Measurements from ENCODE around the gene STAC2.
A peak's percentile ranks its signal among the peaks of the same experiment; 100 is the strongest.
"Not testable (repeated sequence)": the region's sequence is repeated elsewhere in the genome, so short reads cannot be mapped to it uniquely, and the experiment has no call there.

Gene STAC2

DNA sequence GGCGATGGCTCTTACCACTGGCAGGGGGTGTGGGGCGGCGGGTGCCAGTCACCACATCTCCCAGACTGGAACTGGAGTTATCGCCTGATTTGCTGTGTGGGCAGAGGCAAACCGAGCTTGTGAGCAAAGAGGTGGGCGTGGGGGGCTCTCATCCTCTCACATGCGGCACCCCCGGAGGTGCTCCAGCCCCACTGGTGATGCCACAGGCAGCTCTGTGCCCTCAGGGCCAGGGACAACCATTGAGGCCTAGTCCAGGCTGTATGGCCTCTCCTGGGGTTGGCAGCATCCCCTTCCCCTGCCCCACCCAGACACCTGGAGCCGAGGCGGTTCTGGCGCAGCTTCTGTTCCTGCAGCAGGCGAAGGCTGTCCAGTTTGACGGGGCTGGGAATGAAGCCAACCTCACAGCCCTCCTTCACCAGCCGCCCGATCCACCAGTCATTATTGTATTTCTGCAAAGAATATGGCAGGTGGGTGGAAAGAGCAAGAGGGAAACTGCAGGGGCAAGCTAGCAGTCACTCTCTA, 39.2 kb downstream of the STAC2 start:
- peak; percentile 30 for DNase-seq

- no peak for DNase-seq
These were observed 42.0 kb downstream of the STAC2 start for GRCh38 chr17:39183720-39184119.

DNA sequence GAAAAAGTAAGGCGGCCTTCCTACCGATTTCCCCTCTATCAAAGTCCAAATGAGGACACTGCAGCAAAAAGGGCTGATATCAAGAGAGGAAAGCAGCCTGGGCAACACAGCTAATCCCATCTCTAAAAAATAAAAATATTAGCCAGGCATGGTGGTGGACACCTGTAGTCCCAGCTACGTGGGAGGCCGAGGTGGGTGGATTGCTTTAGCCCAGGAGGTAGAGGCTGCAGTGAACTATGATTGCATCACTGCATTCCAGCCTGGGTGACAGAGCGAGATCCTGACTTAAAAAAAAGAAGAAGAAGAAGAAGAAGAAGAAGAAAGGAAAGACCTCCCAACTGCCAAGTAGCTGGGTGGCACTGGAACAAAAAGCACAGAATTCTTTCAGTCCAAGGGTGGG, 42.7 kb downstream of the STAC2 start:
- no peak for DNase-seq

DNA sequence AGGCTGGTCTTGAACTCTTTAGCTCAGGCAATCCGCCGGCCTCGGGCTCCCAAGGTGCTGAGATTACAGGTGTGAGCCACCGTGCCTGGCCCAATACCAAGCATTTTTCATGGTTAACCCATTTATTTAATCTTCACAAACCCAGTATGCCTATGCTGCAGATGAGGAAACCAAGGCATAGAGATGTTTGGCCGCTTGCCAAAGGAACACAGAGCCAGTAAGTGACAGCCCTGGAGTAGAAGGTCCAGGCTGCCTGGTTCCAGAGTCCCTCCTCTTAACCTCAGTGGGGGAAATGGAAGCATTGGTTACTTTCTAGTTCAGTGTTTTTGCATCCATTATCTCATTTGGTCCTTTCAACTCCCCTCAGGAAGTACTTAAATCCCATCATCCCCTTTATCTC, 44.4 kb downstream of the STAC2 start:
- DNase-seq: no peak

GRCh38 chr17:39178536-39178935, 47.2 kb downstream of the STAC2 start:
- no peak for DNase-seq

- DNase-seq: no peak
These were observed 48.5 kb downstream of the STAC2 start for GRCh38 chr17:39177256-39177655.

DNA sequence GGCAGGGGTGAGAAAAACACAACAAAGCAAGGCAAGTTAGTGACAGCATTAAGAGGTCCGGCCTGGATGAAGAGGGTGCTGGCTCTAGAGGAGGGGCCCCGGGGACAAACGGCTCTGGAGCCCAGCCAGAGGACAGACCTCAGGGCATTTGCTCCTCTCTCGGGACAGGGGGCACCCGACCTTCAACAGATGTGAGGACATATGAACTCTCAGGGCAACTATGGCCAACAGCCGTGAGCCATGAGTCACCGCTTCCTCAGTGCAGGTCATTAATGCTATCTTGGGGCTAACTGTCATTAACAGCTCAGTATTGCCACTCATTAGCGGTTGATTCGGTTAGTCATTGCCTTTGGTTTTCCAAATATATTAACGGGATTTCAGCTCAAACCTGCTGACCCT, 50.1 kb downstream of the STAC2 start:
- DNase-seq: no peak

DNA sequence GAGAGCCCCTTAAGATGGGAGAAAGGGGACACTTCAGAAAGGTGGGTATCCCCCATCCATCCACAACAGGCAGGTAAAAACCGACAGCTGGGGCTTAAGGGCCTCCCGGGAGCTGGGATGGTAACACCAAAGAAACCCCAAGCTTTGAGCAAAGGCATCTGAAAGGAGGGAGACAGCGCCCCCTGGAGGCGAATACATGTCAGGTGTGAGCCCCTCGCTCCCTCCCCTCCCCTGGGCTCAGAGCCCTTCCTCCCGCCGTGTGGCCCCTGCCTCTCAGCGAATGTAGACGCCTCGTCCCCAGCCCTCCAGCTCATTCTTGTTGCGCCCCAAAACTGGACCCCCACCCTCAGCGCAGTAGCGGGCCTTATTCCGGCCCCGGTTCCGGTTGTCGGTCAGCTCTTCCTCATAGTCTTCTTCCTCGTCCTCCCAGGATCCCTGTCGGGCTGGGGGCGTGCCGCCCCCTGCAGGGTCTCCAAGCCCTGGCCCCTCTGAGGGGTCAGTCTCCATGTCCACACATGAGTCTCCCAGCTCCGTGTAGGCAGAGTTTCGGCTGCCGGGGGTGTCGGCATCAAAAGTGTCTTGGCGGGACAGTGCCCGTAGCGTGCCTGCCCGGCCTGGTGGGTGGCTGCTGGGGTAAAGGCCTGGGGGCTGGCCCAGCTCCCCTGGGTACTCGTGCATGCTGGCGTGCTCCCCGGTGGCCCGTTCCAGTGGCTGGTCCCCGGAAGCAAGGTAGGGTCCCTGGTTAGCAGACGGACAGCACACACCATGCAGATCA, 50.6 kb downstream of the STAC2 start:
- DNase-seq: peak; percentile 70

- DNase-seq: no peak
These were observed 52.0 kb downstream of the STAC2 start for GRCh38 chr17:39173526-39174274.

DNA sequence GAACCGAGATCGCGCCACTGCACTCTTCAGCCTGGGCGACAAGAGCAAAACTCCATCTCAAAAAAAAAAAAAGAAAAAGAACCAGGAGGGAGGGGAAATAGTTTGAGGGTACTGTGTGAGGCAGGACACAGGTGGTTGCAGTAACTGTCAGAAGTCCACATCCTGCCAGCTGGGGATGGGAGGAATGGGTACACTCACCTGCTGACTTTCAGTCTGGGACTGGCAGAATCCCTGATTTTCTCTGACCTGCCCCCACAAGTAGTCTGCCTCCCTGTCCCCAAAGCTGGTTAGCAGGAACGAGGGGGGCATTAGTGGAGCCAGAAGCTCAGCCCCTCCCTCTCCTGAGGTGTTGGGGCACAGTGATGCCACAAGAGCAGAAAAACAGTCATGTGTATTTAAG, 52.7 kb downstream of the STAC2 start:
- DNase-seq: no peak

GRCh38 chr17:39171933-39172332, 53.8 kb downstream of the STAC2 start:
- DNase-seq: no peak

DNA sequence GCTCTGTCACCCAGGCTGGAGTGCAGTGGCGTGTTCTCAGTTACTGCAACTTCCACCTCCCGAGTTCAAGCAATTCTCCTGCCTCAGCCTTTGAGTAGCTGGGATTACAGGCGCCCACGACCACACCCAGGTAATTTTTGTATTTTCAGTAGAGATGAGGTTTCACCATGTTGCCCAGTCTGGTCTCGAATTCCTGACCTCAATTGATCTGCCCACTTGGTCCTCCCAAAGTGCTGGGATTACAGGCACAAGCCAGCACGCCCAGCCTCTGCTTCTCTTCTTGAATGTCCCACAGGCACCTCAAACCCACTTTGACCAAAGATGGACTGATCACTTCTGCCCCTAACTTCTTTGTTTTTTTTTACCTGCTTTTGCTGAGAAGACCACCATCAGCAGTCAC, 55.2 kb downstream of the STAC2 start:
- no peak for DNase-seq

- no peak for DNase-seq
These were observed 55.6 kb downstream of the STAC2 start for GRCh38 chr17:39170109-39170508.

DNA sequence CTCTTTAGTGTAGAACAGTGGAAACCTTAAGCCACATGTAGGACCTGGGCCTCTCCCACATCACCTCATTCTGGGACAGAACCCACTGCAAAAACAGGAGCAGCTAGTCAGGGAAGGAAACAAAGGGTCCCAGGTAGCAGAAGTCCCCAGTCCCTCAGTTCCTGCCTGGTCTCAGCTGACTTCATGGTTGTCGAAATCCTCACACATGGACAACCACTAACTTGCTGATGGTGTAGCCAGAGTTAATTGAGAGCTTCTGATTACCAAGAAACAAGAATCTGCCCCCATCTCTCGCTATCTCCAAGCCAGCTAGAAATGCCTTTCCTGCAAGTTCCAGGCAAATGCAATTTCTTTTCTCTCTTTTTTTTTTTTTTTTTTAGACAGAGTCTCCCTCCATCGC, 56.2 kb downstream of the STAC2 start:
- DNase-seq: no peak

DNA sequence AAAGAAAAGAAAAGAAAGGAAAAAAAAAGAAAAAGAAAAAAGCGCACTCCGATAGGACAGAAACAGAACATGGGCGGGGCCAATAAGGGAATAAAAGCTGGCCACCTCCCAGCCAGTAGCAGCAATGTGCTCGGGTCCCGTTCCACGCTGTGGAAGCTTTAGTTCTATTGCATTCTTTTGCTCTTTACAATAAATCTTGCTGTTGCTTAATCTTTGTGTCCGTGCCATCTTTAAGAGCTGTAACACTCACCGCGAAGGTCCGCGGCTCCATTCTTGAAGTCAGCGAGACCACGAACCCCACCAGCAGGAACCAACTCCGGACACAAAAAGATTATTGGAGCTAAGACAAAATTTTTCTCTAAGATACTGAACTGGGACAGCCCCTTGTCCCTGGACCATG, 56.6 kb downstream of the STAC2 start:
- no peak for DNase-seq

GRCh38 chr17:39168503-39168902, 57.2 kb downstream of the STAC2 start:
- not testable (repeated sequence) for DNase-seq

DNA sequence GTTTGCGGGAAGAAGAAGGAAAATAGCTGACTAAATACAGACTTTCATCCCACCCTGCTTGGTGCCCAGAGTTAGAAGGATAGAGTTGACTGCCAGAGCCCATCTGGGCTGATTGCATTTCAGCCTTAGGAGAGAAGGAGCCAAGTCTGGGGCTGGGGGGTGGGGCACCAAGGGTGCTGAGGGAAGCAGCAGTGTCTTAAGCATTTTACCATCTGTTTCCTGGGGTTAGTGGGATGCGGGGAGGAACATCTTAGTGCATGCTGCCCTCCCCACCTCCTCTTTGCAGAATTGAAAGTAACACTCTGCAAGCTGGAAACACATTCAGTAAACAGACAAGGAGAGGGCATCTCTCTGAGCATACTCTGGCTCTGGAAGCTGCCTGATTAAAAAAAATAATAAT, 58.3 kb downstream of the STAC2 start:
- no peak for DNase-seq

- no peak for DNase-seq
These were observed 59.1 kb downstream of the STAC2 start for GRCh38 chr17:39166437-39167335.

- no peak for DNase-seq
These were observed 59.9 kb downstream of the STAC2 start, which contains the start of gene ARL5C for GRCh38 chr17:39165841-39166349. Gene ARL5C, minus strand, starts transcription at chr17:39166161. Its CDS starts 401 bp downstream, at chr17:39165760.

DNA sequence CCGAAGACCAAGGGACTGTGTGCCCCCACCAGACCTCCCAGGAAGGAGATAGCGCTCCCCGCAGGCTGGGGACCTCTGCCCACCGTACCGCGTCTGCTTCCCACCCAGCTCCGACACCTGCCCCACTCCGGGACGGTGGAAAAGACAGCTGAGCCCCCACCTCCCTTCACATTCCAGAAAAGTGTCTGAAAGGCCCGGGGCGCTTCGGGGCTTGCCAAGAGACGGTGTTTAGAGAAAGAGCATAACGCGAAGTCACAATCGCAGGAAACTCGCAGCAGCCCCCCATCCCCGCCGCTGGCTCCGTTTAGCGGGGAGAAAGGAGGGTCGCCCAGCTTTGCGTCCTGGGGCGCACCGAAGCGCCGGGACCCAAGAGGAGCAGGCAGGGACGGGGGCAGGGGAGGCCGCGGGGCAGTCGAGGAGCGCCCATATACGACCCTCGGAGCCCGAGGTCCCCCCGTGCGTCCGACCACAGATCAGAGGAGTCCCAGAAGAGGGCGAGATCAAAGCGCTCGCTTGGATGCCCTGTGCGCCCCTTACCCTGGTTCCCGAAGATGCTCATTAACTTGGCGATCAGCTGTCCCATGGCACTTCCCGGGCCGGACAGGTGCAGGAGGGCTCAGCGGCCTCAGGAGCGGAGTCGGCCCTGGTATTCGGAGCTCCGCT, 60.4 kb downstream of the STAC2 start:
- no peak for DNase-seq

GRCh38 chr17:39164675-39165143, 61.0 kb downstream of the STAC2 start:
- peak; percentile 62 for DNase-seq

DNA sequence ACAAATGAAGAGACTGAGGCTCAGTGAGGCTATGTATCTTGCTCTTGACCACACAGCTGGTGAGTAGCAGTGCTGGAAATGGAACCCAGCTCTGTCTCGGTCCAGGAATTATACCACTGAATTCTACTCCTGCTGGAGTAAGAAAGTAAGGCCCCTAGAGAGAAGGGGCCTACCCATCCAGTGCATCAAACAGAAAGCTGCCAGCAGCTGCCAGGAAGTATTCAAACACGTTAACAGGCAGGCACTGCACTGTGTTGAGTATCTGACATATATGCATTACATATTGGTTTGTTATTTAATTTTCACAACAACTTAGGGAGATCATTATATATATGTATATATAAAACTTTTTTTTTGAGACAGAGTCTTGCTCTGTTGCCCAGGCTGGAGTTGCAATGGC, 63.8 kb downstream of the STAC2 start:
- no peak for DNase-seq

Measured in NCI-H1694 (cell line).